Retina (tissue), 1 donor: ENCODE measurements around the gene KLK15.
"Not testable (repeated sequence)": the region's sequence is repeated elsewhere in the genome, so short reads cannot be mapped to it uniquely, and the experiment has no call there.

Source experiments
- DNase-seq: peaks from one replicate; pipeline ENCODE4 v3.0.0-alpha.2; 2016

The KLK15 gene

DNA sequence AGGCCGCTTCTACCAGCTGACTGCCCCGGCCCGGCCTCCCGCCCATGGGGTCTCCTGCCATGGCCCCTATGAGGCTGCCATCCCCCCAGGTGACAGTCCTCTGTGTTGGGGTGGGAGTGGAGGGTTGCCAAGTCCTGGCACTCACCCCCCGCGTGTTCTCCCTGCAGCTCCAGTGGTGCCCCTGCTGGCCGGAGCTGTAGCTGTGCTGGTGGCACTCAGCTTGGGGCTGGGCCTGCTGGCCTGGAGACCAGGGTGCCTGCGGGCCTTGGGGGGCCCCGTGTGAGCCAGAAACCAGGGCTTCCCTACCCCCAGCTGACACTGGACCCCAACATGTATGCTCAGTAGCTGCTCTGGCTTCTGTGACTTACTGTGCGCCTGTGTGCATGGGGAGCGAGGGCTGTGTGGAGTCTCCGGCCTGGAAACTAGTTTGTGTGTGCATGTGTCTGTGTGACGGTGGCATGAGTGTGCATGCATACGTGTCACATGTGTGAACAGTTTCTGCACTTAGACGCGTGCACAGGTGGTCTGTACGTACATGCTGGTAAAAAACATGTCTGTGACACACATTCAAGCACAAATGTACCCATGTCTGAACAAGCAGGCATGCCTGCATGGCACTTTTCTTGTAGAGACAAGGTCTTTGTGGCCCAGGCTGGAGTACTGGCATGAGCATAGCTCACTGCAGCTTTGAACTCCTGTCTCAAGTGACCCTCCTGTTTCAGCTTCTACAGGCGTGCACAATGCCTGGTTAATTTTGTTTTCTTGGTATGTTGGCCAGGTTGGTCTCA lies 38.3 kb downstream of the KLK15 start:
- no peak for DNase-seq

DNA sequence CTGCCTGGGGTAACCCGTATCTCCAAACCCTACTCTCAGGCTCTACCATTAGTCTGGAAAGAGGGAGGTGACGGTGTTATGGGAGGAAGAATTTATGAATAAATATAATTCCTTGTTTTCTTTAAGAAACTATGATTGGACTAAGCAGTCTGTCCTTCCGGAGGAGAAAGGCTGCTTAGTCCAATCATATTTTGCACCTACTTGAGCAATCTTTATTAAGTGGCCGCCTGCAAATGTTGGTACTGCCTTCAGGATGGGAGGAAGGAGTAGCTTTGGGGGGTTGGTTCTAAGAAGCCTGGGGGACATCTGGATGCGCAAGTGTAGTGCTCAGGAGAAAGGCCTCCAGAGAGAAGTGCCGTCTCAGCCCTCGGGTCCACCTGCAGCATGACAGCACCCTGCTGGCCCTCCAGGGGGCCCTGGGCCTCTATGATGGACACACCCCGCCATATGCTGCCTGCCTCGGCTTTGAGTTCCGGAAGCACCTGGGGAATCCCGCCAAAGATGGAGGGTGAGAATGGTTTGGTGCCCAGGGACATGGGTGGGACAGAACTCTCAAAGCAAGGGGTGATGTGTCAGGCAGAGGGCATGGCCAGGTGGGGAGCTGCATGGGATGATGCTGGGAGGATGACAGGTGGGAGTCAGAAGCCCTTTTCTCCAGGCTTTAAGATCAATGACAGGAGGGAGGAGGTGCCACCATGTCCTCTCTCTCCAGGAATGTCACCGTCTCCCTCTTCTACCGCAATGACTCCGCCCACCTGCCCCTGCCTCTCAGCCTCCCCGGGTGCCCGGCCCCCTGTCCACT lies 39.1 kb downstream of the KLK15 start:
- peak; percentile 14 for DNase-seq

DNA sequence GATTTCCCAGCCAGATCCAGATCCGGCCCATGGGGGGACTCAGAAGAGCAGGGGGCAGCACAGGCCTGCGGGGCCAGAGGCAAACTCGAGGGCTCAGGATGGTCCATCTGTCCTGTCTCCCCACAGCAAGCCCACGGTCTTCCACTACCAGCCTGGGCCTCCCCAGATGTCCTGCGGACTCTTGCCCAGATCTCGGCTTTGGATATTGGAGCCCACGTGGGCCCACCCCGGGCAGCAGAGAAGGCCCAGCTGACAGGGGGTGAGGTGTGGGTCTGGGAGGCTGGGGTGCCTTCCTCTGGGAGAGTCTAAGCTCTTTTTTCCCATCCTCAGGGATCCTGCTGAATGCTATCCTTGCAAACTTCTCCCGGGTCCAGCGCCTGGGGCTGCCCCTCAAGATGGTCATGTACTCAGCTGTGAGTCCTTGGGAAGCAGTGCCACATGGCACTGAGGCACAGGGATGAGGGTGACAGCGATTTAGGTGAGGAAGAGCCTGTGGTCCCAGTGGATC lies 39.8 kb downstream of the KLK15 start:
- DNase-seq = no peak

DNA sequence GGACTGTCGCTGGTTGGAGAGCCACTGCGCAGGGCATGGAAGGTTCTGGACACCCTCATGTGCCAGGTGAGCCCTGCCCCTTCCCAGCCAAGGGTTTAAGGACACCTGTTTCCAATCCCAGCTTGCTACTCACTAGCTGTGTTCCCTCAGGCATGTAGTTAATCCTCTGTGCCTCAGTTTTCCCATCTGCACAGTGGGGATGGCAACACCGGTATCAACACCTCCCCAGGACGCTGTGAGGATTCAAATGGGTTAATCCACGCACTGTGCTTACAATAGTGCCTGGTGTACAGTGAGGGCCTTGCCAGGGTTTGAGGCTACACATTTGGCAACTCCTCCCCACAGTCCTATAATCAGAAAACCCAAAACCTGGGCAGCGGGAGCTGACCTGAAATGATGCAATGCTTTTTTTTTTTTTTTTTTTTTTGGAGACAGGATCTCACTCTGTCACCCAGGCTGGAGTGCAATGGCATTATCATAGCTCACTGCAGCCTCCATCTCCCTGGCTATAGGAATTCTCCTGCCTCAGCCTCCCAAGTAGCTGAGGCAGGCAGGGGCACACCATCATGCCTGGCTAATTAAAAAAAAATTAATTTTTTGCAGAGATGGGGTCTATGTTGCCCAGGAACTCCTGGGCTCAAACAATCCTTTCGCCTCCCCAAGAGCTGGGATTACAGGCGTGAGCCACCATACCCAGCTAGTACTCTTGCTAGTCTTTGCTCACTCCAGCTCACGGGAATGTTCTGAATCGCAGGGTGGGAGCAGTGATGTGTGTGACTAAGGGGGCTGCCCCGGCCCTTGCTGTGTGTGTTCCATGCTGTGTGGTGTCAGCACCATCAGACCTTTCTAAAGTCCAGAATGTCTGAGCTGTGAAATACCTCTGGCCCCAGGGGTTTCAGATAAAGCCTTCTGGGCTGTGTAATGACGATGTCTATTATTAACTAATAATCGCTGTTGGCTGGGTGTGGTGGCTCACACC lies 40.8 kb downstream of the KLK15 start:
- no peak for DNase-seq

DNA sequence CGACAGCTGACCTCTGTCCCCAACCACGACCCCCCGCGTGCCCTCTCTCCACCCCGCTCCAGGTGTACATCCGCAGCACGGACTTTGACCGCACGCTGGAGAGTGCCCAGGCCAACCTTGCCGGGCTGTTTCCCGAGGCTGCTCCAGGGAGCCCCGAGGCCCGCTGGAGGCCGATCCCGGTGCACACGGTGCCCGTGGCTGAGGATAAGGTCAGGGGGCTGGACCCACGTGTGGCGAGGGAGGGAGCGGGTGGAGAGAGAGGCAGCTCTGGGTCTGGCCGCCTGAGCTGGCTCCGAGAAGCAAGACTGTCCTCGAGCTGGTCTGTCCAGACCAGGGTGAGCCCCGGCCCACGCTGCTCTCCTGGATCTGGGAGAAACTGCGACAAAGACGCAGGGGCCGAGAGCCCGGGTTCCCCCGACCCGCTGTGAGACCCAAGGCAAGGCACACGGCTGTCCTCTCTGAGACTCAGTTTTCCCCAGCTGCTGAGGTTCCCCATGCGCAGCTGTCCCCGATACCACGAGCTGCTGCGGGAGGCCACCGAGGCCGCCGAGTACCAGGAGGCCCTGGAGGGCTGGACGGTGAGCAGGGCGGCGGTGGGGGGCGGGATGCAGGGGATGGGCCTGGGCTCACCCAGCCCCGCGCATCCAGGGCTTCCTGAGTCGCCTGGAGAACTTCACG lies 41.6 kb downstream of the KLK15 start:
- no peak for DNase-seq

DNA sequence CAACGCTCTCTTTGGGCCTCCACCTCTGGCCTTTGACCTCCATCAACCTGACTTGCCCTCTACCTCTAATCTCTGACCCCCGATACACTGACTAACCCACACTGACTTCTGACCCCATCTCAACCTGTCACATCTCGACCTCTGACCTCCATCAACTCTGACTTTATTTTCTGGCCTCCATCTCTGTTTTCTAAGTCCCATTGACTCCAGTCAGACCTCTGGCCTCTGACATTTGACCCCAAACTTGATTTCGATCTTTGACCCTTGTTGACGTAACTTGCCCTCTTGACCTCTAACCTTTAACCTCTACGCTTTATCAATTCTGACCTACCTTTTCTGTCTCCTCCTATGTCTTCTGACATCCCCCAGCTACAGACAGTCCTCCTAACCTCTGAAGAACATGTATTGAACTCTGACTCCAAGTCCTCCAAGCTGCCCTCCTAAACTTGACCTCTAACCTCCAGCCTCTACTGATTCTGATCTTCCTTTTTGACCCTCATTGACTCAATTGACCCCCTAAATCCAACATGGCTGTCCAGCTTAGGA lies 42.4 kb downstream of the KLK15 start:
- no peak for DNase-seq

DNA sequence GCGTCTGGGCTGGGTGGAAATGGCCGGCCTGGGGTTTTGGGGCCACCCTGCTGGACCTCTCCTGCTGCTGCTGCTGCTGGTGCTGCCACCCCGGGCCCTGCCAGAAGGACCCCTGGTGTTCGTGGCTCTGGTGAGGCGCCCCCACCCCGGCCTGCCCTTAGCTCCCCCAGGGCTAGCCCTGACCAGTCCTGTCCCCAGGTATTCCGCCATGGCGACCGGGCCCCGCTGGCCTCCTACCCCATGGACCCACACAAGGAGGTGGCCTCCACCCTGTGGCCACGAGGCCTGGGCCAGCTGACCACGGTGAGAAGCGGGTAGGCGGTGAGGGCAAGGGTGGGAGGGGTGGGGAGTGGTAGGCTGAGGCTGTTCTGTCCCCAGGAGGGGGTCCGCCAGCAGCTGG lies 43.0 kb downstream of the KLK15 start, which contains the start of gene ACP4:
Gene ACP4 (plus strand): TSS at position 20 of the 400 bp plus-strand sequence. CDS start 0 bp downstream, at position 20.
- no peak for DNase-seq

DNA sequence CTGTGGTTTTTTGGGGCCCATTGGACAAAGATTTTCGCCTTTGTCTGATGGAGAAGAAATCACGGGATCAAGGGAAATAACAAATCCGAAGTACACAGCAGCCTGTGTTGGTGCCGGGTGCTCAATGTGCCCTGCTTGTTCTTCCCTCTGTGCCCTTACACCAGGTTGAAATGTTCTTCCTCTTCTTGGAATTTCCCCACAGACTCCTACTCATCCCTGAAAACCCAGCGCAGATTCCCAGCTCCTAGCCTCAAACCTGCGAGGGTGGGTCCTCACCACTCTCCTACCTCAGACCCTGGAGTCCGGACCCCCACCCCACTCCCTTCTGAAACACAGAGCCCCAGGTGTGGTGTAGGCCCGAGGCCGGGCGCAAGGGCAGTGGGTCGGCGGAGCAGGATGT lies 48.0 kb downstream of the KLK15 start:
- no peak for DNase-seq

DNA sequence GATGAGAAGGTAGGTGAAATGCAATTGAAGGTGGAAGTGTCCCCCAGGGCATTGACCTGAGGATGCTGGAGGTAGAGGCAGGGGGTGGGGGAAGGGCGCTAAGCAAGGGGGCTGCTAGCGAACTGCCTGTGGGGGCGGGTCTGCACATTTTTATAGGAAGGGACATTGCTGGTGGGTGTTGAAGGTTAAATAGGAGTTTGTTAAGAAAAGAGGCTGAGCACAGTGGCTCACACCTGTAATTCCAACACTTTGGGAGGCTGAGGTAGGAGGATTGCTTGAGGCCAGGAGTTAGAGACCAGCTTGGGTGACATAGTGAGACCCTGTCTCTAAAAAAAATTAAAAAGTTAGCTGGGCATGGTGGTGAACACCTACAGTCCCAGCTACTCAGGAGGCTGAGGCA lies 48.7 kb downstream of the KLK15 start:
- no peak for DNase-seq

DNA sequence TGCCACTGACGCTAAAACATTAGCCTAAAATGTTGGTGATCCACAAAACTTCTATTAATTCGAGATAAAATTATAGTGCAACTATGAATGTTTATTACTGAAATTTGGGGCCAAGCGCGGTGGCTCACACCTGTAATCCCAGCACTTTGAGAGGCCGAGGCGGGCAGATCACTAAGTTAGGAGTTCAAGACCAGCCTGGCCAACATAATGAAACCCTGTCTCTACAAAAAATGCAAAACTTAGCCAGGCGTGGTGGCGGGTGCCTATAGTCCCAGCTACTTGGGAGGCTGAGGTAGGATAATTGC lies 49.6 kb downstream of the KLK15 start:
- not testable (repeated sequence) for DNase-seq

DNA sequence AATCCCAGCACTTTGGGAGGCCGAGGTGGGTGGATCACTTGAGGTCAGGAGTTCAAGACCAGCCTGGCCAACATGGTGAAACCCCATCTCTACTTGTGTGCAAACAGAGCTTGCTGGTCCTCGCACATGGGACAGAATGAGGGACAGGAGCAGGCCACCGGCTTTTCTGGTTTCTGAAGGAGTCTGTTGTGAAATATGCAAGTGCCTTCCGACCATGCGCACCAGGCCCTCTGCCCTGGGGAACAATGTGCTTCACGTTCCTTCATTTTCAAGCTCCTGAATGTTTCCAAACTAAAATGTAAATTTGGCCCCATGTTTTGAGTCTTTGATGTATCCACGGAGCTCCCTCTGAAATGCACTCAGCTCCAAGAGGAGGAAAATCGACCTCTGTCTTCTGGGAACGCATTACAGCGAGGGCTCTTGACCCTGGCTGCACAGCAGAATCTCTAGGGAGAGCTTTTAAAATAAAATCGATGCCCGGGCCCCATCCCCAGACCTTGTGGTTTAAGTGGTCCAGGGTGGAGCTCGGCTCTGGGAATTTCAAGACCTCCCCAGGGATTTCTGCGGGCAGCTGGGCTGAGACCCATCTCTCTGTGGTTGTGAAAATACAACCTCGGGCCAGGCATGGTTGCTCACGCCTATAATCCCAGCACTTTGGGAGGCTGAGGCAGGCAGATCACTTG lies 52.5 kb downstream of the KLK15 start:
- peak; percentile 21 for DNase-seq

DNA sequence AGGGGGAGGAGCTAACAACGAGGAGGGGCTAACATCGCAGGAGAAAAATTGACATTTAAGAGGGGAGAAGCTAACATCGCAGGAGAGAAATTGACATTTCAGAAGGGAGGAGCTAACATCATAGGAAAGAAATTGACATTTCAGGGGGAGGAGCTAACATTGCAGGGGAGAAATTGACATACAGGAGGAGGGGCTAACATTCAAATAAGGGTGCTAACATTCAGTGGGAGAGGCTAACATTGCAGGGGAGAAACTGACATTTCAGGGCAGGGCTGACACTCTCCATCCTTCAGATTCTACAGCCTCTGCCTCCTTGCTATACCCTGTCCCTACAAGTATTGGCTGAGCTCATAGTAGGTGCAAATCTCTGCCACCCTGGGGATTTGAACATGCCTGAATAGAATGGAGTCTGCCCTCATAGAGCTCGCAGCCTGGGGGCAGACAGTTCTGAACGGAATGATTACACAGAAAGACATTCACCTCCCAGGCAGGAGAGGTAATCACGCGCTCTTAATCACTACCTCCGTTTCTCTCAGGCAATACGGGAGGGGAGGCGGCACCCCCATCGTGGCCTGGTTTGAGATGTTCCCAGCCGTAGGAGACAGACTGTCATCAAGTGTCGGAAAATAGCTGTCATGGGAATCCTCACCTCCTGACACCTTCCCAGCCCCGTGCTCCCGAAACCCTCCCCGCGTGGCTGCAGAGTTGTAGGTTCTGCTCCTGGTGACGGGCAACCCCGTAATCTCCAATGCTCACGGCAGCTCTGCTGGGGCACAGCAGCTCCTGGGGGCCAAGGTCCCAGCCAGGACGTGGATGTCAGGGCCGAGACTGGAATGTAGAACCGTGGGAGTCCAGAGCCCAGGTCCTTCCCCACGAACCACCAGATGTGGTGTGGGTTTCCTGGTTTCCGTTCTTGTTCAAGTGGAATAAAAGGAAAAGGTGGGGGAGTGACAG lies 53.6 kb downstream of the KLK15 start:
- peak; percentile 18 for DNase-seq

DNA sequence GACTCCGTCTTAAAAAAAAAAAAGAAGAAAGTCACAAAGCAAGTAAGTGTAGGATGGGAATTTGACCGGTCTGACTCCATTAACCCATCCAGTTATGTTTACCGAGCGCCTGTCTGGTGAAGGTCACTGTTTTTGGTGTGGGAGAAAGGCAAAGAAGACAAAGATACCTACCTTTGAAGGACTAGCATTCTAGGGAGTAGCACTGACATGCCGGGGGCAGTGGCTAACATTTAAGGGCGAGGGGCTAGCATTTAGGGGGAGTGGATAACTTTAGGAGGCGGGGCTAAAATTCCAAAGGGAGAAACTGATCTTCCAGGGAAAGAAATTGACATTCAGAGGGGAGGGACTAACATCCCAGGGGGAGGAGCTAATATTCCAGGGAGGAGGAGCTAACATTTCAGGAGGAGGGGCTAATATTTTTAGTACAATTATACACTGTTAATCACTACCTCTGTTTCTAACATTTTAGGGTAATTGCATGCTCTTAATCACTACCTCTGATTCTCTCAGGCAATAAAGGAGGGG lies 54.4 kb downstream of the KLK15 start:
- no peak for DNase-seq

DNA sequence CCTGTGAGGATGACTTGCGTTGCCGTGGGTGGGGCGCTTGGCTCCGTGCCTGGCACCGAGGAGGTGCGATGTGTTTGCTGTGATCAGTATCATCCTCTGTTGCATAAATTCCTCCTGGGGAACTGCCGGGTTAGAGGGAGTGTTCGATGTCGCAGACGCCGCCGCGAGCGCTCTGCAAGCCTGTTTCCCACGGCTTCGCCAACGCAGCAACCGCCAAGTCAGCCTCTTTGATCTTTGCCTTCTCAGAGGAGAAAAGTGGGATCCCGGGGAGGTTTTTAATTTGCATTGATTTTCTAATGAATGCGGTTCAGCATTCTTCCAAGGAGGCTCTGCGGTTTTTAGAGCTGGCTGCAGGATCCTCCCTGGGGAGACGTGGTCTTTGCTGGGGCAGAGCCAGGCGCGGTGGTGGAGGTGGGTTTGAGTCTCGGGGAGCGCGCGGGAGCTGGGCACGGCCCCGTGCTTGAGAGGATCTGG lies 55.5 kb downstream of the KLK15 start:
- DNase-seq = peak; percentile 60

DNA sequence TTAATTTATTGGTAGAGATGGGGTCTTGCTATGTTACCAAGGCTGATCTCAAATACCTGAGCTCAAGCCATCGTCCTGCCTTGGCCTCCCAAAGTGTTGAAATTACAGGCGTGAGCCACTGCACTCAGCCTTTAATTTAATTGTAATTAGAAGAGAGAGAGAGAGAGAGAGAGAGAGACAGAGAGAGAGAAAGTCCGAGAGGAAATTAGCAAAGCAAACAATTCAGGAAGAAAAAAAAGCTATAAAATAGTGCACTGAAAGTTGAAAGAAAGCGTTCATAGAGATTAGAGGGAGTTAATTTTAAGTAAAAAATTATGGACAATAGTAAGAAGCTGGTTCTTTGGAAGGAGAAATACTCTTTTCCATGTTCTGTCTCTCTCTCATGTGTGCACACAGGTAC lies 56.1 kb downstream of the KLK15 start:
- DNase-seq = no peak

DNA sequence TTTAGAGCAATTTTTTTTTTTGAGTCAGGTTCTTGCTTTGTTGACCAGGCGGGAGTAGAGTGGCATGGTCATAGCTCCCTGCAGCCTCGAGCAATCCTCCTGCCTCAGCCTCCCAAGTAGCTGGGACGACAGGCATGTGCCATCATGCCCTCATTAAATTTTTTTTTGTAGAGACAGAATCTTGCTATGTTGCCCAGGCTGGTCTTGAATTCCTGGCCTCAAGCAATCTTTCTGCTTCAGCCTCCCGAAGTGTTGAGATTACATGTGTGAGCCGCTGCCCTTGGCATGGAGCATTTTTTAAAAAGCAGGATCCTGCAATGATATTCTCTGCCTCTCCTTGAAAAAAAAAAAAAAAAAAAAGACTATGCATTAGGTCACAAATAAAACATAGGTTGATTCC lies 57.2 kb downstream of the KLK15 start:
- no peak for DNase-seq
